OCI-LY3 (cell line): Measurements from ENCODE around the gene XCR1.
A peak's percentile ranks its signal among the peaks of the same experiment; 100 is the strongest.

Source experiments
- H2AFZ ChIP-seq: fragments of 200-600, 300-600 bp; shearing (Covaris generic); 2 replicates; pipeline ENCODE4 v1.6.0; 2014; ENCODE audit warnings: antibody characterized with exemption, low read depth, low read length
- H3K27ac ChIP-seq: fragments of 200-600, 300-600 bp; sonication (generic); 2 replicates; pipeline ENCODE4 v1.5.1; 2014; ENCODE audit warnings: mild to moderate bottlenecking, low read length, moderate library complexity, mixed read lengths
- H3K27me3 ChIP-seq: fragments of 200-600, 300-600 bp; sonication (generic); 2 replicates; pipeline ENCODE4 v1.6.1; 2014; ENCODE audit warnings: low read depth, low read length, mixed read lengths
- H3K36me3 ChIP-seq: fragments of 200-600, 300-600 bp; sonication (generic); replicated peaks from 2 replicates; pipeline ENCODE3; 2014; ENCODE audit warnings: low read depth, low read length, mixed read lengths
- H3K4me1 ChIP-seq: fragments of 300-600, 200-600 bp; sonication (generic); 2 replicates; pipeline ENCODE4 v1.6.1; 2014; ENCODE audit warnings: low read length, mixed read lengths
- H3K4me2 ChIP-seq: fragments of 200-600, 300-600 bp; sonication (generic); 2 replicates; pipeline ENCODE4 v1.6.1; 2014; ENCODE audit warnings: low read length, mixed read lengths
- H3K4me3 ChIP-seq: fragments of 300-600, 200-600 bp; sonication (generic); 2 replicates; pipeline ENCODE4 v1.5.1; 2014; ENCODE audit warnings: antibody characterized with exemption, mild to moderate bottlenecking, low read length, moderate library complexity
- H3K79me2 ChIP-seq: fragments of 300-600, 200-600 bp; shearing (Covaris generic); 2 replicates; pipeline ENCODE4 v1.6.1; 2014; ENCODE audit warnings: mild to moderate bottlenecking, low read length, mixed read lengths
- H3K9ac ChIP-seq: fragments of 300-600, 200-600 bp; shearing (Covaris generic); 2 replicates; pipeline ENCODE4 v1.6.0; 2014; ENCODE audit warnings: mild to moderate bottlenecking, low read length, moderate library complexity
- H3K9me3 ChIP-seq: fragments of 200-600, 300-600 bp; shearing (Covaris generic); 2 replicates; pipeline ENCODE4 v1.6.1; 2014; ENCODE audit warnings: low read length, mixed read lengths; ENCODE audit not compliant: insufficient read depth
- H4K20me1 ChIP-seq: fragments of 200-600, 300-600 bp; sonication (generic); 2 replicates; pipeline ENCODE4 v1.6.1; 2016; ENCODE audit warnings: low read length, mixed read lengths; ENCODE audit not compliant: insufficient read depth
- EZH2phosphoT487 ChIP-seq: fragments of 200-600 bp; shearing (Covaris generic); IDR thresholded peaks from 2 replicates; pipeline ENCODE4 v1.6.1; 2018; ENCODE audit warnings: antibody characterized with exemption, mixed run types, low read depth
- TF ChIP-seq, protein P1 (sequence below): fragments of 200-600, 300-600 bp; sonication (generic); IDR thresholded peaks from 2 replicates; pipeline ENCODE4 v1.5.1; 2014; ENCODE audit warnings: antibody characterized with exemption, low read length, low read depth

Gene XCR1

DNA sequence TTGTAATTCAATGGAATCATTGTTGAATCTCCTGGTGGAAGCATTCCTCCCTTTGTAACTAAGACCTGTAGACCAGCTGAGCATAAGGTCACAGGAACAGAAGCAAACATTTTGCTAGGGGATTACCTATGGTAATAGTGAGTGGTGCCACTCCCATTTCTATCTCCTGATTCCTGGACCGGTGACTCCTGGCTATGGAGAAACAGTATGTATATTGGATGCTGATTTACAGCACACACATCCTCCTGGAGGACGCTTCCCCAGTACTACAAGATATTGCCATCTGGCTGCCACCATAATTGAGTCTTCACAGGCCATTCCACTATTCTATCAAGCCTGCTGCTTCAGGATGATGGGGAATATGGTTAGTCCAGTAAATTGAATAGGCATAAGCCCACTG, 33.3 kb upstream of the XCR1 start:
- Histone ChIP-seq H3K9me3 (no peaks in the 10 kb centered on the region), H3K27ac (peak overlapping the region; percentile 89; the same call in 1 of the 2 replicates), H3K27me3 (peaks cover 60% of the 10 kb centered on the region), H3K79me2 (no peaks in the 10 kb centered on the region), H4K20me1 (no peaks in the 10 kb centered on the region), H2AFZ (no peak overlapping the region), H3K4me3 (0 out of 2 replicates have a peak overlapping the region, but pooled peaks have one; percentile 8), H3K4me2 (peak overlapping the region; percentile 73), H3K36me3 (no peaks in the 10 kb centered on the region), H3K9ac (no peak overlapping the region), H3K4me1 (peaks cover 72% of the 10 kb centered on the region)
- no peak for TF ChIP-seq EZH2phosphoT487
- TF ChIP-seq, protein P1, sequence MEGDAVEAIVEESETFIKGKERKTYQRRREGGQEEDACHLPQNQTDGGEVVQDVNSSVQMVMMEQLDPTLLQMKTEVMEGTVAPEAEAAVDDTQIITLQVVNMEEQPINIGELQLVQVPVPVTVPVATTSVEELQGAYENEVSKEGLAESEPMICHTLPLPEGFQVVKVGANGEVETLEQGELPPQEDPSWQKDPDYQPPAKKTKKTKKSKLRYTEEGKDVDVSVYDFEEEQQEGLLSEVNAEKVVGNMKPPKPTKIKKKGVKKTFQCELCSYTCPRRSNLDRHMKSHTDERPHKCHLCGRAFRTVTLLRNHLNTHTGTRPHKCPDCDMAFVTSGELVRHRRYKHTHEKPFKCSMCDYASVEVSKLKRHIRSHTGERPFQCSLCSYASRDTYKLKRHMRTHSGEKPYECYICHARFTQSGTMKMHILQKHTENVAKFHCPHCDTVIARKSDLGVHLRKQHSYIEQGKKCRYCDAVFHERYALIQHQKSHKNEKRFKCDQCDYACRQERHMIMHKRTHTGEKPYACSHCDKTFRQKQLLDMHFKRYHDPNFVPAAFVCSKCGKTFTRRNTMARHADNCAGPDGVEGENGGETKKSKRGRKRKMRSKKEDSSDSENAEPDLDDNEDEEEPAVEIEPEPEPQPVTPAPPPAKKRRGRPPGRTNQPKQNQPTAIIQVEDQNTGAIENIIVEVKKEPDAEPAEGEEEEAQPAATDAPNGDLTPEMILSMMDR, result no peak

- no peaks in the 10 kb centered on the region for H3K36me3 ChIP-seq
- no peak overlapping the region for H2AFZ ChIP-seq
- no peak overlapping the region; the same call in 1 of the 2 replicates for H3K9ac ChIP-seq
- TF ChIP-seq, protein P1, result no peak
- TF ChIP-seq EZH2phosphoT487, result peak; percentile 83
- H3K79me2 ChIP-seq, result no peaks in the 10 kb centered on the region
- no peaks in the 10 kb centered on the region for H4K20me1 ChIP-seq
- no peaks in the 10 kb centered on the region for H3K9me3 ChIP-seq
- H3K4me2 ChIP-seq, result peak overlapping the region; percentile 73
- H3K27me3 ChIP-seq, result peaks cover 69% of the 10 kb centered on the region
- H3K4me1 ChIP-seq, result peaks cover 61% of the 10 kb centered on the region
- peak overlapping the region; percentile 53 for H3K4me3 ChIP-seq
- peak overlapping the region; percentile 89 for H3K27ac ChIP-seq
Measured at GRCh38 chr3:46059432-46059831, 32.1 kb upstream of the XCR1 start.

DNA sequence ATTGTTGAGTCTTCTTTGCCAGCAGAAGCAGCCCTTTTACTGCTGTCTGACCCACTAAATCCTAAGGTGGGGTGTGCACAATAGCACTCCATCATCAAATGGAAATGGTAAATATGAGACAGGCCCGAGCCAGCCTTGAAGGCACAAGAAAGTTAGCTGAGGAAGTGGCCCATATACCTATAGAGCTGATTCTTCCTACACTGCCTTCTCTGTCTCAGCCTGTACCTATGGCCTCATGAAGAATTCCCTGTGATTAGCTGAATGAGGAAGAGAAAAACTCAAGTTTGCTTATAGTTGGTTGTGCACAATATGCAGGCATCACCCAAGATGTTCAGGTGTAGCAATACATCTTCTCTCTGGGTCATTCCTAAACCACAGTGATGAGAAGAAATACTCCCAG, 31.7 kb upstream of the XCR1 start:
- H3K4me2 ChIP-seq, result peak overlapping the region; percentile 73
- no peaks in the 10 kb centered on the region for H4K20me1 ChIP-seq
- no peak overlapping the region for H2AFZ ChIP-seq
- peak overlapping the region; percentile 89 for H3K27ac ChIP-seq
- H3K79me2 ChIP-seq, result no peaks in the 10 kb centered on the region
- peaks cover 61% of the 10 kb centered on the region for H3K4me1 ChIP-seq
- peak overlapping the region; percentile 28; the same call in 1 of the 2 replicates for H3K9ac ChIP-seq
- H3K9me3 ChIP-seq, result no peaks in the 10 kb centered on the region
- peak overlapping the region; percentile 53 for H3K4me3 ChIP-seq
- no peaks in the 10 kb centered on the region for H3K36me3 ChIP-seq
- H3K27me3 ChIP-seq, result peaks cover 68% of the 10 kb centered on the region
- TF ChIP-seq, protein P1, result no peak
- no peak for TF ChIP-seq EZH2phosphoT487

GRCh38 chr3:46057716-46058115, 30.4 kb upstream of the XCR1 start:
- no peak overlapping the region for H3K4me3 ChIP-seq
- no peak overlapping the region for H3K27ac ChIP-seq
- H3K36me3 ChIP-seq, result no peaks in the 10 kb centered on the region
- no peaks in the 10 kb centered on the region for H3K9me3 ChIP-seq
- peaks cover 62% of the 10 kb centered on the region for H3K27me3 ChIP-seq
- no peaks in the 10 kb centered on the region for H4K20me1 ChIP-seq
- H3K4me2 ChIP-seq, result peak overlapping the region; percentile 73; the same call in 1 of the 2 replicates
- no peaks in the 10 kb centered on the region for H3K79me2 ChIP-seq
- TF ChIP-seq, protein P1, result no peak
- TF ChIP-seq EZH2phosphoT487, result no peak
- H3K9ac ChIP-seq, result no peak overlapping the region
- H3K4me1 ChIP-seq, result peaks cover 55% of the 10 kb centered on the region
- H2AFZ ChIP-seq, result no peak overlapping the region
